ENCODE measurements around the gene NOVA2.

Gene NOVA2

GRCh38 chr19:46022061-46022430, 48.4 kb upstream of the NOVA2 start:
- TF ChIP-seq EZH2phosphoT487 (IDR thresholded peaks at IDR 0.05; ENCODE audit: borderline replicate concordance, low read length) (no peak), CTCF (IDR thresholded peaks at IDR 0.05; ENCODE audit: low read depth, low read length, poor library complexity, severe bottlenecking) (no peak)
- no peaks in the 10 kb centered on the region for H3K9me3 ChIP-seq (ENCODE audit: control insufficient read depth, insufficient read depth, low read length)
- no peaks in the 10 kb centered on the region for H3K79me2 ChIP-seq (ENCODE audit: control insufficient read depth, low read length)
- H3K27ac ChIP-seq (ENCODE audit: low read depth, low read length) = no peak overlapping the region
- H3K36me3 ChIP-seq (ENCODE audit: control insufficient read depth, low read length) = no peaks in the 10 kb centered on the region; the same call in 1 of the 2 replicates
- H3K4me1 ChIP-seq (ENCODE audit: control insufficient read depth, low read length) = peaks cover 16% of the 10 kb centered on the region
- H4K20me1 ChIP-seq (ENCODE audit: control insufficient read depth, insufficient read depth, low read depth, low read length) = peaks cover 2% of the 10 kb centered on the region; the same call in 1 of the 2 replicates
- H3K27me3 ChIP-seq (ENCODE audit: control insufficient read depth, low read length) = no peaks in the 10 kb centered on the region
- no peak overlapping the region for H3K4me2 ChIP-seq (ENCODE audit: low read length)
- no peak overlapping the region for H3K4me3 ChIP-seq (ENCODE audit: low read length)
- no peaks in the 10 kb centered on the region for H3F3A ChIP-seq (ENCODE audit: control insufficient read depth, insufficient read depth)
- no peaks in the 10 kb centered on the region for H3K9me2 ChIP-seq (replicated peaks; ENCODE audit: control insufficient read depth, low read length)

GRCh38 chr19:46021531-46022041, 47.9 kb upstream of the NOVA2 start:
- TF ChIP-seq CTCF (IDR thresholded peaks at IDR 0.05; ENCODE audit: low read depth, low read length, poor library complexity, severe bottlenecking) (no peak), EZH2phosphoT487 (IDR thresholded peaks at IDR 0.05; ENCODE audit: borderline replicate concordance, low read length) (no peak)
- H3K9me3 ChIP-seq (ENCODE audit: control insufficient read depth, insufficient read depth, low read length) = no peaks in the 10 kb centered on the region
- H4K20me1 ChIP-seq (ENCODE audit: control insufficient read depth, insufficient read depth, low read depth, low read length) = peaks cover 3% of the 10 kb centered on the region; the same call in 1 of the 2 replicates
- no peak overlapping the region for H3K4me2 ChIP-seq (ENCODE audit: low read length)
- H3K79me2 ChIP-seq (ENCODE audit: control insufficient read depth, low read length) = no peaks in the 10 kb centered on the region
- no peaks in the 10 kb centered on the region for H3K27me3 ChIP-seq (ENCODE audit: control insufficient read depth, low read length)
- no peaks in the 10 kb centered on the region for H3K9me2 ChIP-seq (replicated peaks; ENCODE audit: control insufficient read depth, low read length)
- H3K4me3 ChIP-seq (ENCODE audit: low read length) = no peak overlapping the region
- H3K4me1 ChIP-seq (ENCODE audit: control insufficient read depth, low read length) = peaks cover 12% of the 10 kb centered on the region
- H3K27ac ChIP-seq (ENCODE audit: low read depth, low read length) = no peak overlapping the region
- H3K36me3 ChIP-seq (ENCODE audit: control insufficient read depth, low read length) = no peaks in the 10 kb centered on the region; the same call in 1 of the 2 replicates
- no peaks in the 10 kb centered on the region for H3F3A ChIP-seq (ENCODE audit: control insufficient read depth, insufficient read depth)

- Histone ChIP-seq H3K27ac (ENCODE audit: low read depth, low read length) (no peak overlapping the region), H3K4me2 (ENCODE audit: low read length) (no peak overlapping the region), H3K9me2 (replicated peaks; ENCODE audit: control insufficient read depth, low read length) (no peaks in the 10 kb centered on the region), H4K20me1 (ENCODE audit: control insufficient read depth, insufficient read depth, low read depth, low read length) (peaks cover 3% of the 10 kb centered on the region; the same call in 1 of the 2 replicates), H3K4me3 (ENCODE audit: low read length) (no peak overlapping the region), H3F3A (ENCODE audit: control insufficient read depth, insufficient read depth) (no peaks in the 10 kb centered on the region), H3K9me3 (ENCODE audit: control insufficient read depth, insufficient read depth, low read length) (no peaks in the 10 kb centered on the region), H3K4me1 (ENCODE audit: control insufficient read depth, low read length) (peaks cover 12% of the 10 kb centered on the region), H3K36me3 (ENCODE audit: control insufficient read depth, low read length) (no peaks in the 10 kb centered on the region; the same call in 1 of the 2 replicates), H3K27me3 (ENCODE audit: control insufficient read depth, low read length) (peaks cover 2% of the 10 kb centered on the region; the same call in 1 of the 2 replicates), H3K79me2 (ENCODE audit: control insufficient read depth, low read length) (no peaks in the 10 kb centered on the region)
- no peak for TF ChIP-seq CTCF (IDR thresholded peaks at IDR 0.05; ENCODE audit: low read depth, low read length, poor library complexity, severe bottlenecking)
- TF ChIP-seq EZH2phosphoT487 (IDR thresholded peaks at IDR 0.05; ENCODE audit: borderline replicate concordance, low read length) = no peak
These were observed 47.1 kb upstream of the NOVA2 start for GRCh38 chr19:46020819-46021125.

All from DOHH2 (cell line).